Measurements from ENCODE around the gene FHIP1B.
A peak's percentile ranks its signal among the peaks of the same experiment; 100 is the strongest.
"Not testable (repeated sequence)": the region's sequence is repeated elsewhere in the genome, so short reads cannot be mapped to it uniquely, and the experiment has no call there.

FHIP1B gene

GRCh38 chr11:6251990-6252473 lies 17.6 kb upstream of the FHIP1B start:
- no peak overlapping the region for H3K4me3 ChIP-seq (ENCODE audit: low read depth, low read length)
- TF ChIP-seq CTCF (IDR thresholded peaks at IDR 0.05; ENCODE audit: borderline replicate concordance, insufficient read depth, low read depth, low read length): no peak

GRCh38 chr11:6251120-6251733 lies 16.8 kb upstream of the FHIP1B start:
- H3K4me3 ChIP-seq (ENCODE audit: low read depth, low read length): no peak overlapping the region
- peak; percentile 91 for TF ChIP-seq CTCF (IDR thresholded peaks at IDR 0.05; ENCODE audit: borderline replicate concordance, insufficient read depth, low read depth, low read length)

GRCh38 chr11:6249770-6250555 lies 15.5 kb upstream of the FHIP1B start:
- no peak for TF ChIP-seq CTCF (IDR thresholded peaks at IDR 0.05; ENCODE audit: borderline replicate concordance, insufficient read depth, low read depth, low read length)
- no peak overlapping the region for H3K4me3 ChIP-seq (ENCODE audit: low read depth, low read length)

- H3K4me3 ChIP-seq (ENCODE audit: low read depth, low read length): not testable (repeated sequence)
These were observed 14.5 kb upstream of the FHIP1B start for GRCh38 chr11:6248897-6249296.

GRCh38 chr11:6248248-6248647 lies 13.8 kb upstream of the FHIP1B start:
- TF ChIP-seq CTCF (IDR thresholded peaks at IDR 0.05; ENCODE audit: borderline replicate concordance, insufficient read depth, low read depth, low read length): no peak
- no peak overlapping the region for H3K4me3 ChIP-seq (ENCODE audit: low read depth, low read length)

- TF ChIP-seq CTCF (IDR thresholded peaks at IDR 0.05; ENCODE audit: borderline replicate concordance, insufficient read depth, low read depth, low read length): no peak
These were observed 11.1 kb upstream of the FHIP1B start for GRCh38 chr11:6245536-6245935.

GRCh38 chr11:6241316-6241715 lies 6.9 kb upstream of the FHIP1B start:
- no peak for TF ChIP-seq CTCF (IDR thresholded peaks at IDR 0.05; ENCODE audit: borderline replicate concordance, insufficient read depth, low read depth, low read length)
- no peak overlapping the region for H3K4me3 ChIP-seq (ENCODE audit: low read depth, low read length)

More at GRCh38 chr11:6245536-6245935, 11.1 kb upstream of the FHIP1B start:
- no peak overlapping the region for H3K4me3 ChIP-seq (ENCODE audit: low read depth, low read length)
